Measurements from ENCODE around the gene EPHA8. TPM values are rescaled to one million over a fixed set of nuclear protein-coding genes. Genes with fewer than 3 reads are reported as not detected.

EPHA8 gene
- total RNA-seq, 1 experiment from 2014 or later: 1.3 TPM

GRCh38 chr1:22535399-22535798 is 27.9 kb upstream of the EPHA8 start:
- DNase-seq (ENCODE audit: extremely low read depth, low read depth): no peak

- DNase-seq (ENCODE audit: extremely low read depth, low read depth): no peak
These were observed 26.8 kb upstream of the EPHA8 start for GRCh38 chr1:22536506-22536905.

GRCh38 chr1:22537441-22538139 is 25.7 kb upstream of the EPHA8 start:
- DNase-seq (ENCODE audit: extremely low read depth, low read depth): no peak

- no peak for DNase-seq (ENCODE audit: extremely low read depth, low read depth)
These were observed 23.7 kb upstream of the EPHA8 start for GRCh38 chr1:22539510-22540118.

GRCh38 chr1:22540337-22540736 is 23.0 kb upstream of the EPHA8 start:
- DNase-seq (ENCODE audit: extremely low read depth, low read depth): no peak

- no peak for DNase-seq (ENCODE audit: extremely low read depth, low read depth)
These were observed 20.4 kb upstream of the EPHA8 start for GRCh38 chr1:22542886-22543285.

GRCh38 chr1:22543679-22544078 is 19.6 kb upstream of the EPHA8 start:
- no peak for DNase-seq (ENCODE audit: extremely low read depth, low read depth)

- DNase-seq (ENCODE audit: extremely low read depth, low read depth): no peak
These were observed 18.7 kb upstream of the EPHA8 start for GRCh38 chr1:22544606-22545005.

GRCh38 chr1:22545141-22545540 is 18.1 kb upstream of the EPHA8 start:
- no peak for DNase-seq (ENCODE audit: extremely low read depth, low read depth)

GRCh38 chr1:22547186-22547817 is 16.0 kb upstream of the EPHA8 start:
- no peak for DNase-seq (ENCODE audit: extremely low read depth, low read depth)

- DNase-seq (ENCODE audit: extremely low read depth, low read depth): no peak
These were observed 15.3 kb upstream of the EPHA8 start for GRCh38 chr1:22547818-22548462.

GRCh38 chr1:22550021-22550420 is 13.3 kb upstream of the EPHA8 start:
- no peak for DNase-seq (ENCODE audit: extremely low read depth, low read depth)

GRCh38 chr1:22551591-22551990 is 11.7 kb upstream of the EPHA8 start:
- no peak for DNase-seq (ENCODE audit: extremely low read depth, low read depth)

GRCh38 chr1:22552021-22552420 is 11.3 kb upstream of the EPHA8 start:
- no peak for DNase-seq (ENCODE audit: extremely low read depth, low read depth)

GRCh38 chr1:22553104-22553880 is 10.0 kb upstream of the EPHA8 start:
- DNase-seq (ENCODE audit: extremely low read depth, low read depth): no peak

GRCh38 chr1:22553991-22554522 is 9.2 kb upstream of the EPHA8 start:
- no peak for DNase-seq (ENCODE audit: extremely low read depth, low read depth)

- no peak for DNase-seq (ENCODE audit: extremely low read depth, low read depth)
These were observed 8.0 kb upstream of the EPHA8 start for GRCh38 chr1:22555371-22555656.

GRCh38 chr1:22556391-22557104 is 6.7 kb upstream of the EPHA8 start:
- DNase-seq (ENCODE audit: extremely low read depth, low read depth): no peak

- no peak for DNase-seq (ENCODE audit: extremely low read depth, low read depth)
These were observed 5.8 kb upstream of the EPHA8 start for GRCh38 chr1:22557341-22557950.

Data from NCI-H460 (cell line).